GM12892 (cell line): ENCODE data around the gene SLCO3A1.

ENCODE experiments used
- POLR2A ChIP-seq: IDR thresholded peaks from 2 replicates; pipeline ENCODE4 v1.6.1; 2011; ENCODE audit warnings: low read depth, low read length, control low read depth
- POLR2AphosphoS5 ChIP-seq: IDR thresholded peaks from 2 replicates; pipeline ENCODE4 v1.6.1; 2011; ENCODE audit warnings: low read depth, low read length, control low read depth
- TAF1 ChIP-seq: IDR thresholded peaks from 2 replicates; pipeline ENCODE4 v1.6.1; 2011; ENCODE audit warnings: low read depth, mild to moderate bottlenecking, control low read depth, low read length, borderline replicate concordance

DNA sequence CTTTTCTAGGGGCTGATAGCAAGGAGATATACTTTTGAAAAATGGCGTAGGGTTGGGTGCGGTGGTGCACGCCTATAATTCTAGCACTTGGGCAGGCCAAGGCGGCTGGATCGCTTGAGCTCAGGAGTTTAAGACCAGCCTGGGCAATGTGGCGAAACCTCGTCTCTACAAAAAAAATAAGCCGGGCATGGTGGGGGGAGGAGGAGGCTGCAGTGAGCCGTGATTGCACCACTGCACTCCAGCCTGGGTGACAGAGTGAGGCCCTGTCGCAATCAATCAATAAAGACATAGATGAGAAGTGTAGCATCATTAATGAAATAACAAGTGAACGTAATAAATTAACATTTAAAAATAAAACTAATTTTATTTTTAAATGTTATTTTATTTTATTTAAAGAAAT lies 134.6 kb downstream of the SLCO3A1 start:
- TF ChIP-seq POLR2A (no peak), TAF1 (no peak), POLR2AphosphoS5 (no peak)
